ENCODE data around the gene DAB2.
"Not testable (repeated sequence)": the region's sequence is repeated elsewhere in the genome, so short reads cannot be mapped to it uniquely, and the experiment has no call there.

DAB2 gene

DNA sequence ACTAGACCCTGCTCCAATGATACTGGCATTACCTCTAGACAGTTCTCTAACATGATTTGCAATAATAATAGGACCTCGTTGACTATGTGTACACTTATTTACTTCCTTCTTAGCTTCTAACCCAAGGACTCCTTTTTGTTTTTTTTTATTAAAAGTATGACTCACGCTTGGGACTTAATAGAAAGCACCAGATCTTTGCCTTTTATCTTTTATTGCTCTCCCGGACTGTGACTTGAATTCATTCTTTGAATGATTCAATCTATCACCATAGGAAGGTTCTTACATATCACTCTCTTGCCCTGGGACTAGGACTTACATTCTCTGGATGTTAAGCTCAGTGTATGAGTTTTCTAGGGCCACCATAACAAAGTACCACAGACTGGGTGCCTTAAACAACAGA, 69.5 kb downstream of the DAB2 start:
- Histone ChIP-seq H3K27me3 (ENCODE audit: control insufficient read depth in 2 of 2, insufficient read depth in 2 of 2, low read length in 2 of 2) (no peaks in the 10 kb centered on the region), H3K27ac (ENCODE audit: low read depth in 2 of 2, low read length in 2 of 2) (no peak overlapping the region), H3K4me1 (ENCODE audit: control insufficient read depth in 2 of 2, insufficient read depth in 2 of 2, low read length in 2 of 2) (no peaks in the 10 kb centered on the region), H3K9me3 (ENCODE audit: control insufficient read depth in 2 of 2, low read length in 2 of 2) (no peaks in the 10 kb centered on the region), H3K4me3 (ENCODE audit: low read length in 2 of 2) (no peak overlapping the region), H3K36me3 (ENCODE audit: control insufficient read depth in 2 of 2, insufficient read depth in 2 of 2, low read length in 2 of 2) (no peaks in the 10 kb centered on the region), H3K9ac (ENCODE audit: low read depth in 1 of 2, low read length in 2 of 2) (no peak overlapping the region)

DNA sequence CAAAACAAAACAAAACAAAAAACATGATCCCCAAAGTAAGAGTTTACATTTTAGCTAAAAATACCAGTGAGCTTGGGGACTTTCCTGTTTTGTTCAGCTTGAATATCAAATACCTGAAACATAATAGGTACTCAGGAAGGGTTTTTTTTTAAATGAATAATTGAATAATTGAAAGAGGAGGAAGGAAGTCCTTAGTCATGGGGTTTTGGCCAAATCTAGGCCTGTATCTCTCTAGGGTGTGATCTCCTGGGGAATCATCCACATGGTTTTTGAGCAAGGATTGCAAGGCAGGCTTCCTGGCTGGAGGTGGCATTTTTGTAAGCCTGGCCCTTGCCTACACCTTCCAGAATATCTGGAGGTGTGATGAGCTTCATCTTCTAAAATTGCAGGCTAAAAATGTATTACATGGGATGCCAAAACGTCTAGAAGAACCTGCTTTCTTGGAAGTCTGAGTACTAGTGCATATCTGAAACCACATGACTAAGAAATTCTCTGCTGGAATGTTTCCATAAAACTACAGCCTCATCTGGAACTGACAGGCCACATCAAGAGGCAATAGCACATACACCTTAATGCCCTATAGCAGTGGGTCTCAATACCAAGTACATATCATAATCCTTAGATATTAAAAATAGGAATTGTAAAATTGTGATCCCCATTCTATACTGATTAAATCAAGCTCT, 70.9 kb downstream of the DAB2 start:
- Histone ChIP-seq H3K36me3 (ENCODE audit: control insufficient read depth in 2 of 2, insufficient read depth in 2 of 2, low read length in 2 of 2) (no peaks in the 10 kb centered on the region), H3K9ac (ENCODE audit: low read depth in 1 of 2, low read length in 2 of 2) (no peak overlapping the region), H3K9me3 (ENCODE audit: control insufficient read depth in 2 of 2, low read length in 2 of 2) (no peaks in the 10 kb centered on the region), H3K4me3 (ENCODE audit: low read length in 2 of 2) (no peak overlapping the region), H3K27ac (ENCODE audit: low read depth in 2 of 2, low read length in 2 of 2) (no peak overlapping the region), H3K27me3 (ENCODE audit: control insufficient read depth in 2 of 2, insufficient read depth in 2 of 2, low read length in 2 of 2) (no peaks in the 10 kb centered on the region), H3K4me1 (ENCODE audit: control insufficient read depth in 2 of 2, insufficient read depth in 2 of 2, low read length in 2 of 2) (no peaks in the 10 kb centered on the region)

DNA sequence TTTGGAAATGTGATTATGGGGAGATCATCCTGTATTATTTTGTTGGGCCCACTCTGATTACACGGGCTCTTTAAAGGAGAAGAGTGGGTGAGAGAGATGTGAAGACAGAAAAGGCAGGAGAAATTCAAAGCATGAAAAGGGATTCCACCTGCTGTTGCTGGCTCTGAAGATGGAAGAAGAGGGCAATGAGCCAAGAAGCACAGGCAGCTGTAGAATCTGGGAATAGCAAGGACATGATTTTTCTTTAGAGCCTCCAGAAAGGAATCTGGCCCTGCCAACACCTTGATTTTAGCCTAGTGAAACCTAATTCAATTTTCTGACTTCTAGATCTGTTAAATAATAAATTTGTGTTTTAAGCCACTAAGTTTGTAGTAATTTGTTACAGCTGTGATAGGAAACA, 71.8 kb downstream of the DAB2 start:
- no peaks in the 10 kb centered on the region for H3K27me3 ChIP-seq (ENCODE audit: control insufficient read depth in 2 of 2, insufficient read depth in 2 of 2, low read length in 2 of 2)
- H3K9ac ChIP-seq (ENCODE audit: low read depth in 1 of 2, low read length in 2 of 2), result no peak overlapping the region
- H3K9me3 ChIP-seq (ENCODE audit: control insufficient read depth in 2 of 2, low read length in 2 of 2), result no peaks in the 10 kb centered on the region
- H3K4me1 ChIP-seq (ENCODE audit: control insufficient read depth in 2 of 2, insufficient read depth in 2 of 2, low read length in 2 of 2), result no peaks in the 10 kb centered on the region
- no peak overlapping the region for H3K4me3 ChIP-seq (ENCODE audit: low read length in 2 of 2)
- H3K27ac ChIP-seq (ENCODE audit: low read depth in 2 of 2, low read length in 2 of 2), result no peak overlapping the region
- no peaks in the 10 kb centered on the region for H3K36me3 ChIP-seq (ENCODE audit: control insufficient read depth in 2 of 2, insufficient read depth in 2 of 2, low read length in 2 of 2)

DNA sequence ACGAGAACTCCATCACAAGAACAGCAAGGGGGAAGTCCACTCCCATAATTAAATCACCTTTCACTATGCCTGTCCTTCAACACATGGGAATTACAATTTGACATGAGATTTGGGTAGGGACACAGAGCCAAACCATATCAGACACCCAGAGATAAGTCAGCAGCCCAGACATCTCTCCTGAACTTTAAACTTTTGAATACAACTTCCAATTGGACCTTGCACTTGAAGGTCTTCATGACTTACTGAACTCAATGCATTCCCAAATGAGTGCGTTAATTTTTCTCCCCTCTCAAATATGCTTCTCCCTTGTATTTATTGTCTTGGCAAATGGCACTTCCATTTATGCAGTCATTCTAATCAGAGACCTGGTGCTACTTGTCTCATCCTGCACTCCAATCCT, 72.6 kb downstream of the DAB2 start:
- Histone ChIP-seq H3K27ac (ENCODE audit: low read depth in 2 of 2, low read length in 2 of 2) (no peak overlapping the region), H3K9ac (ENCODE audit: low read depth in 1 of 2, low read length in 2 of 2) (no peak overlapping the region), H3K36me3 (ENCODE audit: control insufficient read depth in 2 of 2, insufficient read depth in 2 of 2, low read length in 2 of 2) (no peaks in the 10 kb centered on the region), H3K27me3 (ENCODE audit: control insufficient read depth in 2 of 2, insufficient read depth in 2 of 2, low read length in 2 of 2) (no peaks in the 10 kb centered on the region), H3K9me3 (ENCODE audit: control insufficient read depth in 2 of 2, low read length in 2 of 2) (no peaks in the 10 kb centered on the region), H3K4me3 (ENCODE audit: low read length in 2 of 2) (no peak overlapping the region), H3K4me1 (ENCODE audit: control insufficient read depth in 2 of 2, insufficient read depth in 2 of 2, low read length in 2 of 2) (no peaks in the 10 kb centered on the region)

DNA sequence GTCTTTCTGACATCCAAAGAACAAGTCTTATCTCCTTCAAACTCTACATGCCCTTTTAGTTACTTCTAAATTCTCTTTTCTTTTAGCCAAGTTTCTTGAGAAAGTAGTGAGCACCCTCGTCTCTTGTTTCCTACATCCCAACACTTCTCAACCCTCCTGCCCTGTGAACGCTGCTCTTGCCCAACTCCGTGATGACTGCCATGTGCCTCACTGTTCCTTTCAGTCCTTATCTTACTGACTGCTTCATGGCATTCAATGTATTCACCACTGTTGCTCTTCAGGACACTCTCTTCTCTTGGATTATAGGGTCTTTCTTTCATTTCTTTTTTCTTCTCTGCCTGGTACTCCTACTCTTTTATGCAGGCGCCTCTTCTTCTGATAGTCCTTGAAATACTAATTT, 75.3 kb downstream of the DAB2 start:
- Histone ChIP-seq H3K9me3 (ENCODE audit: control insufficient read depth in 2 of 2, low read length in 2 of 2) (no peaks in the 10 kb centered on the region), H3K27ac (ENCODE audit: low read depth in 2 of 2, low read length in 2 of 2) (no peak overlapping the region), H3K27me3 (ENCODE audit: control insufficient read depth in 2 of 2, insufficient read depth in 2 of 2, low read length in 2 of 2) (no peaks in the 10 kb centered on the region), H3K4me3 (ENCODE audit: low read length in 2 of 2) (no peak overlapping the region), H3K4me1 (ENCODE audit: control insufficient read depth in 2 of 2, insufficient read depth in 2 of 2, low read length in 2 of 2) (no peaks in the 10 kb centered on the region), H3K9ac (ENCODE audit: low read depth in 1 of 2, low read length in 2 of 2) (no peak overlapping the region), H3K36me3 (ENCODE audit: control insufficient read depth in 2 of 2, insufficient read depth in 2 of 2, low read length in 2 of 2) (no peaks in the 10 kb centered on the region)

DNA sequence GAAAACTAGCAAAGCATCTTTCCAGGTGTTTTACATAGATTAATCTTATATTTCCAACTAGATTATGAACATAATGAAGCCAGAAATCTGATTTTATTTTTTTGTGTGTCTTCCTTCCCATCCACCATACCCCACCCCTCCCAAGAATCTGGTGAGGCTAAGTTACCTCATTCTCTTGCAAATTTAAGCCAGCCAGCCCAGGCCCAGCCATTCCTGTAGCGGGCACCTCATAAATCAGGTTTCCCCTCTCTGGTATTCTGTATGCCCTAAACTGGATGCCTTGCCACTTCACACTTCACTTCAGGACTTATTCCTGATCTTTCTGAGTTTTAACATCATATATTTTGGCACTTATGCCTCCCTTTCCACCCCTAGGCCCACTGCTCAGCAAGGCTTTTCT, 82.3 kb downstream of the DAB2 start:
- H3K9me3 ChIP-seq (ENCODE audit: control insufficient read depth in 2 of 2, low read length in 2 of 2), result no peaks in the 10 kb centered on the region
- no peak overlapping the region for H3K4me3 ChIP-seq (ENCODE audit: low read length in 2 of 2)
- H3K4me1 ChIP-seq (ENCODE audit: control insufficient read depth in 2 of 2, insufficient read depth in 2 of 2, low read length in 2 of 2), result no peaks in the 10 kb centered on the region
- H3K27ac ChIP-seq (ENCODE audit: low read depth in 2 of 2, low read length in 2 of 2), result no peak overlapping the region
- H3K36me3 ChIP-seq (ENCODE audit: control insufficient read depth in 2 of 2, insufficient read depth in 2 of 2, low read length in 2 of 2), result no peaks in the 10 kb centered on the region
- H3K9ac ChIP-seq (ENCODE audit: low read depth in 1 of 2, low read length in 2 of 2), result no peak overlapping the region
- H3K27me3 ChIP-seq (ENCODE audit: control insufficient read depth in 2 of 2, insufficient read depth in 2 of 2, low read length in 2 of 2), result no peaks in the 10 kb centered on the region

DNA sequence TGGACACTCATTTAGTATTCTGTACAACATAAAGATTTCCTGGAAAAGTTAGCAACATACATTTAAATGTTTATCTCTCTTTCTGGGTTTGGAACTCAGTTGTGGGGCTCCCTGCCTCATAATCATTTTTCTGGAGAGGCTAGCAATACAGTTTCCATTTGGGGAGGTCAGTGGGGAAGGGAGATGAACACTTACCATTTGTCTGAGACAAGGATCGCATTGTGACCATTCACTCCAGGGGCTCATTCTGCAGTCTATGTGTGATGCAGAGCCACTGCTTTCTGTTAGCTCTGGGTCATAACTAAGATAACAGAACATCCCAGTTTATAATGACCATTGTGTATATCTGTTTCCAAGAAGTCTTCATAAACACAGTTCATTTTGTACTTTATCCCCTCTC, 82.9 kb downstream of the DAB2 start:
- Histone ChIP-seq H3K36me3 (ENCODE audit: control insufficient read depth in 2 of 2, insufficient read depth in 2 of 2, low read length in 2 of 2) (no peaks in the 10 kb centered on the region), H3K9ac (ENCODE audit: low read depth in 1 of 2, low read length in 2 of 2) (no peak overlapping the region), H3K27me3 (ENCODE audit: control insufficient read depth in 2 of 2, insufficient read depth in 2 of 2, low read length in 2 of 2) (no peaks in the 10 kb centered on the region), H3K4me3 (ENCODE audit: low read length in 2 of 2) (no peak overlapping the region), H3K4me1 (ENCODE audit: control insufficient read depth in 2 of 2, insufficient read depth in 2 of 2, low read length in 2 of 2) (no peaks in the 10 kb centered on the region), H3K9me3 (ENCODE audit: control insufficient read depth in 2 of 2, low read length in 2 of 2) (no peaks in the 10 kb centered on the region), H3K27ac (ENCODE audit: low read depth in 2 of 2, low read length in 2 of 2) (no peak overlapping the region)

DNA sequence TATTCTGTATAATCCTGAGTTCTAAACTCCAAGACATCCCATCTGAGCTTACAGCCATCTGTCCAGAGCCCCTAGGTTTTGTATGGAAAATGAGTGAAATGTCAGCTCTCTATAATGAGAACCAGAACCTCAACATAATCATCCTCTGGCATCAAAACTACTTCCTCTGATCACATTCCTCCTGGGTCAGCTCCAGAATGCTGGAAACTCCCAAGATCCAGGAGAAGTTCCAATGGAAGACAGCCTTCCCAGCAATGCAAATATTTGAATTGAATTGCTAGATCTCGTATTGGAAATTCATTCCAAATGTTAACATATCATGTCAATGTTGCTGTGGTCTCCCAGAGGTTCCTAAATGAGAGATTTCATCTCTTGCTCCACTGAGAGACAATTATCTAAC, 84.3 kb downstream of the DAB2 start:
- no peak overlapping the region for H3K4me3 ChIP-seq (ENCODE audit: low read length in 2 of 2)
- H3K4me1 ChIP-seq (ENCODE audit: control insufficient read depth in 2 of 2, insufficient read depth in 2 of 2, low read length in 2 of 2), result no peaks in the 10 kb centered on the region
- H3K27ac ChIP-seq (ENCODE audit: low read depth in 2 of 2, low read length in 2 of 2), result no peak overlapping the region
- no peaks in the 10 kb centered on the region for H3K27me3 ChIP-seq (ENCODE audit: control insufficient read depth in 2 of 2, insufficient read depth in 2 of 2, low read length in 2 of 2)
- H3K9ac ChIP-seq (ENCODE audit: low read depth in 1 of 2, low read length in 2 of 2), result no peak overlapping the region
- no peaks in the 10 kb centered on the region for H3K9me3 ChIP-seq (ENCODE audit: control insufficient read depth in 2 of 2, low read length in 2 of 2)
- H3K36me3 ChIP-seq (ENCODE audit: control insufficient read depth in 2 of 2, insufficient read depth in 2 of 2, low read length in 2 of 2), result no peaks in the 10 kb centered on the region

DNA sequence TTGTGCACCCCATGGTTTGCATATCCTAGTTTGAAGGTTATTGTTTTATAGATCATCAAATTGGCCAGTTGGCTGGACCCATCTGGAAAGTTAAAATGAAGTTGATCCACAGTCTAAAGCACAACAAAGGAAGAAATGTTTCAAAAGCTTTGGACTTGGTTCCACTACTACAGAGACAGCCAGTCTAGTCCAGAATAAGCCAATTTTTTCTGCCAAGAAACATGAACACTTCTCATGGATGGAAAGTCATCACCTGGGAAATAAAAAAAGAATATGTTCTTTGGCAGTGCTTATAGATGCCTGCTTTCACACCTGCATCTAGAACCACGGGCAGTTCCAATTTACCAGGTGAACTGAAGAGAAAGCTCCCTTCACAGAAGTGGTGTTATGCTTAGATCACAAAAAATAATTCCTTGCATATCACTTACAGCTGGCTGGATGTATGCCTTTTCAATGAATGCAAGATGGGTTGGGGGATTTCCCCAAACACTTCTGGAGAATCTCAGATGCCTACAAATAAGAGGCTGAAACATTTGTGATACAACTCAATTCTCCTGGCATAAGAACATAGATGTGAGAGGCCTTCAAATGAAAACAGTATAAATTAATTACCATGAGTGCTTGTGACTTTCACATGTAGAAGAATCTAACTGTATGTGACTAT, 87.4 kb downstream of the DAB2 start:
- Histone ChIP-seq H3K4me3 (ENCODE audit: low read length in 2 of 2) (no peak overlapping the region), H3K36me3 (ENCODE audit: control insufficient read depth in 2 of 2, insufficient read depth in 2 of 2, low read length in 2 of 2) (no peaks in the 10 kb centered on the region), H3K27me3 (ENCODE audit: control insufficient read depth in 2 of 2, insufficient read depth in 2 of 2, low read length in 2 of 2) (no peaks in the 10 kb centered on the region), H3K4me1 (ENCODE audit: control insufficient read depth in 2 of 2, insufficient read depth in 2 of 2, low read length in 2 of 2) (no peaks in the 10 kb centered on the region), H3K9ac (ENCODE audit: low read depth in 1 of 2, low read length in 2 of 2) (no peak overlapping the region), H3K27ac (ENCODE audit: low read depth in 2 of 2, low read length in 2 of 2) (no peak overlapping the region), H3K9me3 (ENCODE audit: control insufficient read depth in 2 of 2, low read length in 2 of 2) (no peaks in the 10 kb centered on the region)

DNA sequence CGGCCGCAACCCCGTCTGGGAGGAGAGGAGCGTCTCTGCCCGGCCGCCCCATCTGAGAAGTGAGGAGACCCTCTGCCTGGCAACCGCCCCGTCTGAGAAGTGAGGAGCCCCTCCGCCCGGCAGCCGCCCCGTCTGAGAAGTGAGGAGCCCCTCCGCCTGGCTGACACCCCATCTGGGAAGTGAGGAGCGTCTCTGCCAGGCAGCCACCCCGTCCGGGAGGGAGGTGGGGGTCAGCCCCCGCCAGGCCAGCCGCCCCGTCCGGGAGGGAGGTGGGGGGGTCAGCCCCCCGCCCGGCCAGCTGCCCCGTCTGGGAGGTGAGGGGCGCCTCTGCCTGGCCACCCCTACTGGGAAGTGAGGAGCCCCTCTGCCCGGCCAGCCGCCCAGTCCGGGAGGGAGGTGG, 90.5 kb downstream of the DAB2 start:
- not testable (repeated sequence) for H3K9me3 ChIP-seq (ENCODE audit: control insufficient read depth in 2 of 2, low read length in 2 of 2); H3K4me3 ChIP-seq (ENCODE audit: low read length in 2 of 2); H3K27ac ChIP-seq (ENCODE audit: low read depth in 2 of 2, low read length in 2 of 2); H3K9ac ChIP-seq (ENCODE audit: low read depth in 1 of 2, low read length in 2 of 2); H3K4me1 ChIP-seq (ENCODE audit: control insufficient read depth in 2 of 2, insufficient read depth in 2 of 2, low read length in 2 of 2); H3K27me3 ChIP-seq (ENCODE audit: control insufficient read depth in 2 of 2, insufficient read depth in 2 of 2, low read length in 2 of 2); H3K36me3 ChIP-seq (ENCODE audit: control insufficient read depth in 2 of 2, insufficient read depth in 2 of 2, low read length in 2 of 2)
